Suprapubic skin (tissue), 3 donors: ENCODE results near the gene OSER1.

Experiments used
- EP300 ChIP-seq: sonication (generic); formaldehyde crosslinking; IDR thresholded peaks from one replicate; pipeline ENCODE4 v1.6.1; 2017; ENCODE audit warnings: antibody characterized with exemption
- POLR2A ChIP-seq, 2 donors: fragments of 450-650 bp; IDR thresholded peaks; one replicate each; pipeline ENCODE4 v1.6.1; 2017; ENCODE audit warnings: antibody characterized with exemption in 2 of 2, mild to moderate bottlenecking in 2 of 2, moderate library complexity in 2 of 2
- TF ChIP-seq, protein P1 (sequence below), 2 donors: fragments of 200-600 bp in 1 of 2; fragments of 450-650 bp in 1 of 2; sonication (generic) in 1 of 2; IDR thresholded peaks; one replicate each; pipeline ENCODE4 v1.5.1; 2016 to 2019; ENCODE audit warnings: antibody characterized with exemption in 2 of 2, mild to moderate bottlenecking in 1 of 2, moderate library complexity in 1 of 2

DNA sequence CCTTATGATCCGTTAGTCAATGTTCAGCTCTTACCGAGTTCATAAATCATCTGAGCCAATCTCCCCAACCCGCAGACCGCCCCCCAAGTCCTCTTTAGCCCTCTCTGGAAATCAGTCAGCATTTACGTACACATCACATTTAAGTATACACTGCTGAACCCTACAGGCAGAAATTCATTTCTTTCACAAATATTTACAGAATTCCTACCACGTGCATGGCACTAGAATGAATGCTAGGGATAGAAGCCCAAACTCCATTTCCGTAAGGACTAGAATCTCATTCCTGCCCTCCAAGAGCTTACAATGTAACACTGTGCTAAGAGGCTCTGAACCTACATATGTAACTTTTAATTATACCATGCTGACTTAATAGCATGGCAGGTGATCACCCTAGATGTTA is 1.8 kb downstream of the OSER1 start:
- no peak for TF ChIP-seq EP300
- TF ChIP-seq POLR2A (IDR thresholded peaks at IDR 0.05): no peak
- TF ChIP-seq, protein P1, sequence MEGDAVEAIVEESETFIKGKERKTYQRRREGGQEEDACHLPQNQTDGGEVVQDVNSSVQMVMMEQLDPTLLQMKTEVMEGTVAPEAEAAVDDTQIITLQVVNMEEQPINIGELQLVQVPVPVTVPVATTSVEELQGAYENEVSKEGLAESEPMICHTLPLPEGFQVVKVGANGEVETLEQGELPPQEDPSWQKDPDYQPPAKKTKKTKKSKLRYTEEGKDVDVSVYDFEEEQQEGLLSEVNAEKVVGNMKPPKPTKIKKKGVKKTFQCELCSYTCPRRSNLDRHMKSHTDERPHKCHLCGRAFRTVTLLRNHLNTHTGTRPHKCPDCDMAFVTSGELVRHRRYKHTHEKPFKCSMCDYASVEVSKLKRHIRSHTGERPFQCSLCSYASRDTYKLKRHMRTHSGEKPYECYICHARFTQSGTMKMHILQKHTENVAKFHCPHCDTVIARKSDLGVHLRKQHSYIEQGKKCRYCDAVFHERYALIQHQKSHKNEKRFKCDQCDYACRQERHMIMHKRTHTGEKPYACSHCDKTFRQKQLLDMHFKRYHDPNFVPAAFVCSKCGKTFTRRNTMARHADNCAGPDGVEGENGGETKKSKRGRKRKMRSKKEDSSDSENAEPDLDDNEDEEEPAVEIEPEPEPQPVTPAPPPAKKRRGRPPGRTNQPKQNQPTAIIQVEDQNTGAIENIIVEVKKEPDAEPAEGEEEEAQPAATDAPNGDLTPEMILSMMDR (IDR thresholded peaks at IDR 0.05): no peak
